ENCODE data around the gene PRKACG.

DNA sequence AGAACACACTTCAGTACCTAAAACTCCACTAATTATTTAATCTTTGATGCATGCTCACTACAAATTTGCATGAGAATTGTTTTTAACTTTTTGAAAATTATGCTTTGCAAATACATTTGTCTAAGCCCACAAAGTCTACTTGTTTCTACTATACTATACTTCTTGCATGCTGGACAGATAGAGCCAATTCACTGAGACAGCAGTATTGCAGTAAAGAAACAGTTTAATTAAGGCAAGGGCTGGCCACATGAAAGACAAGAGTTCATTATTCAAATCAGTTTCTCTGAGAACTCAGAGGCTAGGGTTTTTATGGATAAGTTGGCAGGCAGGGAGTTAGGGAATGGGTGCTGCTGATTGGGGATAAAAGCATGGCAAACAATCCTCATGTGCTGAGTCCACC, 15.6 kb upstream of the PRKACG start:
- TF ChIP-seq EZH2 (IDR thresholded peaks at IDR 0.05; ENCODE audit: insufficient read depth, poor library complexity, severe bottlenecking) (no peak), EZH2phosphoT487 (IDR thresholded peaks at IDR 0.05; ENCODE audit: insufficient read depth, low read depth) (no peak)
